Measurements from ENCODE around the gene ADH7.
"Not testable (repeated sequence)": the region's sequence is repeated elsewhere in the genome, so short reads cannot be mapped to it uniquely, and the experiment has no call there.

ADH7 gene

GRCh38 chr4:99437723-99438404 is 2.7 kb upstream of the ADH7 start:
- no peak for TF ChIP-seq CTCF (IDR thresholded peaks at IDR 0.05)
- H3K4me3 ChIP-seq = no peak overlapping the region
- intact Hi-C loops (cut with DNase I; ENCODE audit: low total_unique reads) = no loop called here
- no peak for DNase-seq
- H3K27ac ChIP-seq = no peak overlapping the region
- H3K36me3 ChIP-seq = no peaks in the 10 kb centered on the region
- H3K9me3 ChIP-seq = no peaks in the 10 kb centered on the region
- H3K4me1 ChIP-seq = no peaks in the 10 kb centered on the region
- no peaks in the 10 kb centered on the region for H3K27me3 ChIP-seq

GRCh38 chr4:99436976-99437722 is 2.0 kb upstream of the ADH7 start:
- Histone ChIP-seq H3K4me3 (no peak overlapping the region), H3K36me3 (no peaks in the 10 kb centered on the region), H3K27me3 (no peaks in the 10 kb centered on the region), H3K9me3 (no peaks in the 10 kb centered on the region), H3K4me1 (no peaks in the 10 kb centered on the region), H3K27ac (no peak overlapping the region)
- TF ChIP-seq CTCF (IDR thresholded peaks at IDR 0.05) = no peak
- intact Hi-C loops (cut with DNase I; ENCODE audit: low total_unique reads) = no loop called here
- no peak for DNase-seq

GRCh38 chr4:99436462-99436861 is 1.3 kb upstream of the ADH7 start:
- no peak for DNase-seq
- Histone ChIP-seq H3K9me3 (no peaks in the 10 kb centered on the region), H3K36me3 (no peaks in the 10 kb centered on the region), H3K27me3 (no peaks in the 10 kb centered on the region), H3K4me1 (no peaks in the 10 kb centered on the region), H3K27ac (no peak overlapping the region), H3K4me3 (no peak overlapping the region)
- no peak for TF ChIP-seq CTCF (IDR thresholded peaks at IDR 0.05)
- intact Hi-C loops (cut with DNase I; ENCODE audit: low total_unique reads) = no loop called here

GRCh38 chr4:99430106-99430505 is 5.0 kb downstream of the ADH7 start:
- no peak for DNase-seq
- H3K4me3 ChIP-seq = no peak overlapping the region
- no peak for TF ChIP-seq CTCF (IDR thresholded peaks at IDR 0.05)
- H3K36me3 ChIP-seq = no peaks in the 10 kb centered on the region
- H3K27ac ChIP-seq = no peak overlapping the region
- peaks cover 0 to 14% (median 0%) of the 10 kb centered on the region in 4 donors for H3K4me1 ChIP-seq
- no peaks in the 10 kb centered on the region for H3K27me3 ChIP-seq
- intact Hi-C loops (cut with DNase I; ENCODE audit: low total_unique reads) = no loop called here
- no peaks in the 10 kb centered on the region for H3K9me3 ChIP-seq

- no peak for TF ChIP-seq CTCF (IDR thresholded peaks at IDR 0.05)
- DNase-seq = no peak
- H3K9me3 ChIP-seq = no peaks in the 10 kb centered on the region
- no peak overlapping the region for H3K27ac ChIP-seq
- H3K4me3 ChIP-seq = no peak overlapping the region
- intact Hi-C loops (cut with DNase I; ENCODE audit: low total_unique reads) = no loop called here
- H3K4me1 ChIP-seq = peaks cover 0 to 23% (median 4%) of the 10 kb centered on the region in 4 donors
- H3K36me3 ChIP-seq = no peaks in the 10 kb centered on the region
- H3K27me3 ChIP-seq = no peaks in the 10 kb centered on the region
Measured at GRCh38 chr4:99417125-99417524, 18.0 kb downstream of the ADH7 start.

GRCh38 chr4:99415762-99416161 is 19.4 kb downstream of the ADH7 start:
- H3K9me3 ChIP-seq; intact Hi-C loops (cut with DNase I; ENCODE audit: low total_unique reads); DNase-seq; H3K27ac ChIP-seq; H3K4me3 ChIP-seq; H3K27me3 ChIP-seq; H3K36me3 ChIP-seq: not testable (repeated sequence)
- H3K4me1 ChIP-seq = peaks cover 0 to 23% (median 4%) of the 10 kb centered on the region in 4 donors

- H3K9me3 ChIP-seq; H3K27me3 ChIP-seq; H3K4me3 ChIP-seq; intact Hi-C loops (cut with DNase I; ENCODE audit: low total_unique reads); DNase-seq; H3K36me3 ChIP-seq; H3K27ac ChIP-seq: not testable (repeated sequence)
- peaks cover 0 to 23% (median 4%) of the 10 kb centered on the region in 4 donors for H3K4me1 ChIP-seq
Measured at GRCh38 chr4:99414902-99415301, 20.2 kb downstream of the ADH7 start.
